Melanocyte of skin (primary cell): ENCODE data around the gene ICOSLG. TPM values are rescaled to one million over a fixed set of nuclear protein-coding genes. Genes with fewer than 3 reads are reported as not detected.

Source experiments
- small RNA-seq, 2 donors: library from RNA; depleted of rRNA; stranded (forward); fragments of <200 nt; gene quantifications; one replicate each; pipeline ENCODE3, GENCODE V24; 2012
- total RNA-seq, 2 donors: library from RNA; depleted of rRNA; stranded (reverse); fragments of >200 nt; gene quantifications; 2 replicates each; pipeline ENCODE4 v1.2.3, GENCODE V29; 2012

The ICOSLG gene, protein sequence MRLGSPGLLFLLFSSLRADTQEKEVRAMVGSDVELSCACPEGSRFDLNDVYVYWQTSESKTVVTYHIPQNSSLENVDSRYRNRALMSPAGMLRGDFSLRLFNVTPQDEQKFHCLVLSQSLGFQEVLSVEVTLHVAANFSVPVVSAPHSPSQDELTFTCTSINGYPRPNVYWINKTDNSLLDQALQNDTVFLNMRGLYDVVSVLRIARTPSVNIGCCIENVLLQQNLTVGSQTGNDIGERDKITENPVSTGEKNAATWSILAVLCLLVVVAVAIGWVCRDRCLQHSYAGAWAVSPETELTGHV
- total RNA-seq = under 1 TPM in 1 of 2 donors, not detected in 1; under 0.01 TPM

DNA sequence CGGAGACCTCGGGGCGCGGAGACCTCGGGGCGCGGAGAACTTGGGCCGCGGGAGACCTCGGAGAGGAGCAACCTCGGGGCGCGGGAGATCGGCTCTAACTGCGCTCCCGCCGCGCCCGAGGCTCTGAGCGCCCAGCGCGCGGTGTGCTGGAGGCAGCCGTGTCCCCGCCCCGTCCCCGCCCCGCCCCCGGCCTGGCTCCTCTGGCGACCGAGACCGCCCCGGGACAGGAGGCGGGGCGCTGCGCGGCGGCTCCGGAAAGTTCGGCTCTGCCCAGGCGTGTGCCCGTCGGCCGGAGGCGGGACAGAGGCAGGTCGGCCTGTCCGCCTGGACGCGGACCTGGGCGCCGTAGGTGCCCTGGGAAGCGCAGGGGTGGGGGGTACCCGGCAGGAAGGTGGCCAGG, at the start of gene ICOSLG:
ICOSLG (minus strand) TSS at position 102 of the 400 bp plus-strand sequence. CDS start 126 bp downstream, outside the sequence.

GRCh38 chr21:44285138-44285992, 44.6 kb upstream of the ICOSLG start, which contains the start of gene AIRE:
AIRE (plus strand) TSS chr21:44285876; CDS start chr21:44286007, 131 bp downstream.

DNA sequence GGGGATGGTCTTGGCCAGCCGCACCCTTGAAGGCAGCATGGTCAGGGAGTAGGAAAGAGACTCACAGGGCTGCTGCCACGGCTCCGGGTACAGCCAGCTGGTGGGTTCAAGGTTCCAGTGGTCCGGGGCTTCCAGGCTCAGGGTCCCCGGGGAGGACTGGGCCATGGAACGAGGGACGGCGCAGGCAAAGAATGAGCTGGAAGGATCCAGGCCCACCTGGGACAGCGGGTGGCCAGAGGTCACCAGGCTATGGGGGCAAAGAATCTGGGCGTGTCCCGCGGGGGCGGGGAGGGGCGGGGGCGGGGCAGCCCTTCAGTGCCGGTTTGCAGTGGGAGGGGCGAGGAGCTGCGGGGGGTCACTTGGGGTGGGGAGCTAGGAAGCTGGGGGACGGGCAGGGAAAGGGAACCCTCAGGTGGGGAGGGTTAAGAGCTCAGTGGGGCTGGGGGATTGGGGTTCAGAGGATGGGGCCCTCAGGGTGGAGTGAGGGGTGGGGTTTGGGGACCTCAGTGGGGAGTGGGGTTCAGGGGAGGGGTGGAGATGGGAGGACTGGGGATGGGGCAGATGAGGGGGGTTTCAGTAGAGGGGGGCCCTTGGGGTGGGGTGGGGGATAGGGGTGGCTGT, 21.0 kb upstream of the ICOSLG start, which contains the start of gene DNMT3L:
DNMT3L (minus strand) TSS at position 223 of the 621 bp plus-strand sequence. CDS start 638 bp downstream, outside the sequence.

Small RNAs within 50 kb of the gene (small RNA-seq; reads per million reads assigned to genes)
- gene AP001059.3 = 0 reads per million in 2 donors

Other genes with a start within 250 kb of the ICOSLG start
- gene TRAPPC10, start 228.6 kb downstream of the ICOSLG start, total RNA-seq = 10 to 100 TPM; 33.3 to 33.7 TPM
- gene PWP2, start 133.5 kb downstream of the ICOSLG start, total RNA-seq = 10 to 100 TPM in 1 of 2 donors, 1 to 10 TPM in 1; 1.7 to 25.3 TPM
- gene GATD3, start 107.3 kb downstream of the ICOSLG start, total RNA-seq = 10 to 100 TPM in 1 of 2 donors, 1 to 10 TPM in 1; 8.6 to 35.0 TPM
- gene DNMT3L, start 21.0 kb upstream of the ICOSLG start, total RNA-seq = not detected
- not detected for gene AIRE, start 44.9 kb upstream of the ICOSLG start, total RNA-seq
- 100 to 1,000 TPM; 109 to 113 TPM for gene PFKL, start 59.1 kb upstream of the ICOSLG start, total RNA-seq
- 10 to 100 TPM in 1 of 2 donors, 1 to 10 TPM in 1; 7.7 to 13.1 TPM for gene CFAP410, start 98.4 kb upstream of the ICOSLG start, total RNA-seq
- under 1 TPM in 1 of 2 donors, not detected in 1; under 0.01 TPM for gene TRPM2, start 112.7 kb upstream of the ICOSLG start, total RNA-seq
- gene LRRC3, start 214.6 kb upstream of the ICOSLG start, total RNA-seq = 1 to 10 TPM; 1.7 to 3.1 TPM